WTC11 (cell line): ENCODE measurements around the gene ZNF358.

Source experiments
- ATF6 ChIP-seq: sonication (generic); formaldehyde crosslinking; IDR thresholded peaks from 2 replicates; pipeline ENCODE4 v1.8.1; 2023; ENCODE audit warnings: mild to moderate bottlenecking, missing genetic modification reagents
- CBFB ChIP-seq: sonication (generic); formaldehyde crosslinking; IDR thresholded peaks from 2 replicates; pipeline ENCODE4 v1.8.1; 2022; ENCODE audit warnings: mild to moderate bottlenecking, low read depth, missing genetic modification reagents
- CTCF ChIP-seq: fragments of 200-600 bp; IDR thresholded peaks from 2 replicates; pipeline ENCODE4 v1.8.0; 2022; ENCODE audit warnings: antibody characterized with exemption
- JUN ChIP-seq: sonication (generic); formaldehyde crosslinking; IDR thresholded peaks from 2 replicates; pipeline ENCODE4 v1.8.0; 2023; ENCODE audit warnings: mild to moderate bottlenecking, missing genetic modification reagents
- TF ChIP-seq, protein P1 (sequence below): sonication (generic); formaldehyde crosslinking; IDR thresholded peaks from 2 replicates; pipeline ENCODE4 v1.8.1; 2022; ENCODE audit warnings: low read depth, mild to moderate bottlenecking, moderate library complexity, missing genetic modification reagents, borderline replicate concordance

- no peak for TF ChIP-seq CTCF
- TF ChIP-seq ATF6, result no peak
- TF ChIP-seq, protein P1, sequence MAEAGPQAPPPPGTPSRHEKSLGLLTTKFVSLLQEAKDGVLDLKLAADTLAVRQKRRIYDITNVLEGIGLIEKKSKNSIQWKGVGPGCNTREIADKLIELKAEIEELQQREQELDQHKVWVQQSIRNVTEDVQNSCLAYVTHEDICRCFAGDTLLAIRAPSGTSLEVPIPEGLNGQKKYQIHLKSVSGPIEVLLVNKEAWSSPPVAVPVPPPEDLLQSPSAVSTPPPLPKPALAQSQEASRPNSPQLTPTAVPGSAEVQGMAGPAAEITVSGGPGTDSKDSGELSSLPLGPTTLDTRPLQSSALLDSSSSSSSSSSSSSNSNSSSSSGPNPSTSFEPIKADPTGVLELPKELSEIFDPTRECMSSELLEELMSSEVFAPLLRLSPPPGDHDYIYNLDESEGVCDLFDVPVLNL (CRISPR knock-in tag), result no peak
- TF ChIP-seq CBFB (CRISPR knock-in tag), result no peak
- no peak for TF ChIP-seq JUN (CRISPR knock-in tag)
These were observed 27.1 kb upstream of the ZNF358 start, which contains the start of gene PEX11G for GRCh38 chr19:7488736-7489353.
